CD4-positive, alpha-beta T cell treated with Interleukin-21 for 1 hour (primary cell): ENCODE data around the gene HCN2.
"Not testable (repeated sequence)": the region's sequence is repeated elsewhere in the genome, so short reads cannot be mapped to it uniquely, and the experiment has no call there.

Experiments used
- DNase-seq: peaks from one replicate; pipeline ENCODE4 v3.0.0-alpha.2; 2020

HCN2 gene

DNA sequence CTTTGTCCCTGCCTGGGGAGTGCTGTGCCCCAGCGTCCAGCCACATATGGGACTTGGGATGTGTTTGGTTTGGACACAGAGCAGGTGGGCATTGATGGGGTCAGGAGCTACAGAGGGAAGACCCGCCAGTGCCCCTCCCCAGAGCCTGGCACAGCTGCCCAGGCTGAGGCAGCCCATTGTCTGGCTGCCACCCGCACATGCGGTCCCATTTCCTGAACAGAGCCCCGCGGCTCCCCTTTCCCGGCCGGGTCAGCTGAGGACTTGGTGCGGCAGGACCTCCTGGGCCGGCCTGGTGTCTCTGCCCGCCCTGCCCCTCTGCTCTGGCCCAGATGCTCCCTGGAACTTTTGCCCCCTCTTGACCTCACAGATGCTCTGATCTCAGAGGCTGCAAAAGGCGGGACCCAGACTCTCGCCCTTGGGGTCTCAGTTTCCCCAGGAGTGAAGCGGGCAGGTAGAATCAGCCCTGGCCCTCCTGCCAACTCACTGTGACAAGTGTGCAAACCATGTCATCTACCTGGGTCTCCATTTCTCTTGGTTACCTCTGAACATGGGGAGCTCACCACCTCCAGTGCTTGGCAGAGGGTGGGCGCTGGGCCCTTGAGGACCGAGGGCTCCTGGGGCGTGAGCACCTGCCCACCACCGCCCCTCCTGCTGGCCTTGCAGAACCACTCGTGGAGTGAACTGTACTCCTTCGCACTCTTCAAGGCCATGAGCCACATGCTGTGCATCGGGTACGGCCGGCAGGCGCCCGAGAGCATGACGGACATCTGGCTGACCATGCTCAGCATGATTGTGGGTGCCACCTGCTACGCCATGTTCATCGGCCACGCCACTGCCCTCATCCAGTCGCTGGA is 17.8 kb downstream of the HCN2 start:
- DNase-seq = no peak

DNA sequence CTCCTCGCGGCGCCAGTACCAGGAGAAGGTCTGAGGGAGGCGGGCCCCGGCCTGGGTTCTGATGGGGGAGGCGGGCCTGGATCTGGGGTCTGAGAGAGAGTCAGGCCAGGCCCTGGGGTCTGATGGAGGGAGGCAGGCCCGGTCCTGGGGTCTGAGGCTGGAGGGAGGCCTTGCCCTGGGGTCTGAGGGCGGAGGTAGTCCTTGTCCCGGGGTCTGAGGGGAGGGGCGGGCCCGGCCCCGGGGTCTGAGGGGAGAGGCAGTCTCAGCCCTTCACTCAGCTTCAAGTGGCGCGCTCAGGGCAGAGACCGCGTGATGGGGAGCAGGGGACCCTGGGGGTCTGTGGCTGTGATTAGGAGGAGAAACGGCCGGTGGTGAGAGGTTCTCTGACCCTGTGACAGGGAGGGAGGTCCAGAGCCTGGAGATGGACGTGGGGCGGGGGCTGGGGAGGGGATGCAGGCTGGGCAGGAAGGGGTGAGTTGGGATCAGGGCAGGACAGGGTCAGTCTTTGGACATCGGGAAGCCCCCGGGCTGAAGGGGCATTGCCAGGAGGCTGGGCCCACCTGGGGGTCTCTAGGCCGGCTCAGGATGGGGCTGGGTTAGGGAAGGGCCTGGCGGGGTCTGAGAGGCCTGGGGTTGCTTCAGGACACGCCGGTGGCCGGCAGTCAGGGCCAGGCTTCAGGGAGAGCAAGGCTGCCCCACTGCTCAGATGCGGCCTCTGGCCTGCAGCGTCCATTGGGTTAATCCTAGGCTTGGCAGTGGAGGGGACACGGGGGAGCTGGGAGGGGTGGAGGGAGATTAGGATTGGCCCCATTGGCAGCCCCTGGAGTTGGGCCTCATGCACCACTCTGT is 18.7 kb downstream of the HCN2 start:
- no peak for DNase-seq

DNA sequence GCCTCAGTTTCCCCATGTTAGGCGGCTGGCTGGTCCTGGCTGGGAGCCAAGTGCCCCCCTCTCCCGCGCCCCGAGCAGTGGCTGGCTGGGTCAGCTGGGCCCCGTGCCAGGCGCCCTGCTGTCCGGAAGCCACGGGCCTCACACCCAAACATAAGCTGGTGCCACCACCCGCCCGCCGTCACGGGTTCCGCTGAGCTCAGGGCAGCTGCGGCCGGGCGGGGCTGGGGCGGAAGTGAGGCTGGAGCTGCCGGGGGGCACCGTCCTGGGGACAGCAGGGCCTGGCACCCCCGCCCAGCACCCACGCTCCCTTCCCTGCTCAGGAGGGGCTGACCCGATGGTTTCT is 19.3 kb downstream of the HCN2 start:
- DNase-seq = no peak

DNA sequence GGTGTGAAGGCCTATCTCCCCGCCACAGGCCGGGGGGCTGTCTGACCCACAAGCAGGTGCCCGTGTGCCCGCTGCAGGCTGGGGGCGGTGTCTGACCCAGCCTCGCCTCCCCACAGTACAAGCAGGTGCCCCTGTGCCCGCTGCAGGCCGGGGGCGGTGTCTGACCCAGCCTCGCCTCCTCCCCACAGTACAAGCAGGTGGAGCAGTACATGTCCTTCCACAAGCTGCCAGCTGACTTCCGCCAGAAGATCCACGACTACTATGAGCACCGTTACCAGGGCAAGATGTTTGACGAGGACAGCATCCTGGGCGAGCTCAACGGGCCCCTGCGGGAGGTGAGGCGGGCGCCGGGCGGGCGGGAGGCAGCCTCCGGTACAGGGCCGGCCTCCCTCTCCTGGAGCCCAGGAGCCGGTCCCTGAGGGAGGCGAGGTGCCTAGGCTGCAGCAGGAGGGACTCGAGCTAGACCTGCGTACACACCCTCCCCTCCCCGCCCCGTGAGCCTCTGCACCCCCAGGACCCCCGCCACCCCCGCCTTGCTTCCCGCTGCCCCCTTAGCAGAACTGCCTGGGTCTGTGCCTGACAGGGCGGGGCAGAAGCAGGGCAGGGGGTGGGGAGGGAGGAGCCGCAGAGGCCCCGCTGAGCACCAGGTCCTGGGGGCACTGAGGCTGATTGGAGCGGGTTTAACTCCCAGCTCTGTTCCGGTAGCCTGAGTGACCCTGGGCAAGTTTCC is 20.6 kb downstream of the HCN2 start:
- peak; percentile 61 for DNase-seq

DNA sequence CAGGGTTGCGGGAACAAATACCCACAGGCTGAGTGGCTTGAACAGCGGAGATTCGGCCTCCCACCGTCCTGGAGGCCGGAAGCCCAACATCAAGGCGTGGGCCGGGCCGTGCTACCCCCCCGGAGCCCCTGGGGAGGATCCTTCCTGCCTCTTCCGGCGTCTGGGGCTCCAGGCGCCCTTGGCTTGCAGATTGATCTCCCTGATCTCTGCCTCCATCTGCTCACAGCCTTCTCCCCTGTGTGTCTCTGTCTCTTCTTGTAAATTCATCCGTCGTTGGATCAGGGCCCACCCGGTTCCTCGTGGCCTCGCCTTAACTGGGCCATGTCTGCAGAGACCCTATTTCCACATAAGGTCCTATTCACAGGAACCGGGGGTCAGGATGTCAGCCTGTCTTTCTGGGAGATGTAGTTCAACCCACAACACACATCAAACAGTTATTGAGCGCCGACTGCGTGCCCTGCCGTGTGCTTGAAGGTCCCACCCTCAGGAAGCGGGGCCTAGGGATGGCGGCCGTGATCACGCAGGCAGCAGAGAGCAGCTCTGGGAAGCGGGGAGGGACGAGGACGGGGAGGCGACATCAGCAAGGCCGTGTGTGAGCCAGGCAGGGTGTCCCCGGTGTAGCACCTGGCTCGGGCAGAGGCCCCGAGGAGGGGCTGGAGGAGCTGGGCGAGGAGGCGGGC is 21.3 kb downstream of the HCN2 start:
- peak; percentile 75 for DNase-seq

DNA sequence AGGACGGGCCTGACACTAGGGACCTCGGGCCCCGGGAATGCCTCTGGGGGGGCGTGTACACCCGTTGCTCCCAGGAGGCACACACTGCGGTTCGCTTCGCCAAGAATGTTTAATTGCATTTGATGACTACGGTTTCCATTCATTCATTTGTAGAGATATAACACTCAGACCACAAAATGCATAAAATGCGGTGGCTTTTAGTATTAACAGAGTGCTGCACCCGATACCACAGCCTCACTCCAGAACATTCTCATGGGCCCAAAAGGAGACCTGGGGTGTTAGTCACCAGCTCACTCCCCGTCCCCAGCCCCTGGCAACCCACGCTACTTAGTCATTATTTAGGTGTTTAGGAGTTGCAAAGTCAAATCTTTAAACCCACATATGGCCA is 21.8 kb downstream of the HCN2 start:
- peak; percentile 56 for DNase-seq

DNA sequence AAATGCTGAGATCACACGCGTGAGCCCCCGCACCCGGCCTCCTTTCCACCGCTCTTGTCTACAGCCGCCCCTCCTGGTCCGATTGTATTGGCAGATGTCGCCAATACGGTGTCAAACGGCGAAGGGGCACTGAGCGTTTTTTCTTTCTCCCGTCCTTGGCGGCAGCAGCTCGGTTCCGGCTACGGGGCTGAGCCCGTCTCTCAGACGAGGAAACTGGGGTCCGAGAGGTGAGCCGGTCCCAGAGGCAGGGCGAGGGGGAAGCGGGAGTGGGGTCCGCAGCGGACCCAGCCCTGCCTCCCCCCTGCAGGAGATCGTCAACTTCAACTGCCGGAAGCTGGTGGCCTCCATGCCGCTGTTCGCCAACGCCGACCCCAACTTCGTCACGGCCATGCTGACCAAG is 23.3 kb downstream of the HCN2 start:
- no peak for DNase-seq

DNA sequence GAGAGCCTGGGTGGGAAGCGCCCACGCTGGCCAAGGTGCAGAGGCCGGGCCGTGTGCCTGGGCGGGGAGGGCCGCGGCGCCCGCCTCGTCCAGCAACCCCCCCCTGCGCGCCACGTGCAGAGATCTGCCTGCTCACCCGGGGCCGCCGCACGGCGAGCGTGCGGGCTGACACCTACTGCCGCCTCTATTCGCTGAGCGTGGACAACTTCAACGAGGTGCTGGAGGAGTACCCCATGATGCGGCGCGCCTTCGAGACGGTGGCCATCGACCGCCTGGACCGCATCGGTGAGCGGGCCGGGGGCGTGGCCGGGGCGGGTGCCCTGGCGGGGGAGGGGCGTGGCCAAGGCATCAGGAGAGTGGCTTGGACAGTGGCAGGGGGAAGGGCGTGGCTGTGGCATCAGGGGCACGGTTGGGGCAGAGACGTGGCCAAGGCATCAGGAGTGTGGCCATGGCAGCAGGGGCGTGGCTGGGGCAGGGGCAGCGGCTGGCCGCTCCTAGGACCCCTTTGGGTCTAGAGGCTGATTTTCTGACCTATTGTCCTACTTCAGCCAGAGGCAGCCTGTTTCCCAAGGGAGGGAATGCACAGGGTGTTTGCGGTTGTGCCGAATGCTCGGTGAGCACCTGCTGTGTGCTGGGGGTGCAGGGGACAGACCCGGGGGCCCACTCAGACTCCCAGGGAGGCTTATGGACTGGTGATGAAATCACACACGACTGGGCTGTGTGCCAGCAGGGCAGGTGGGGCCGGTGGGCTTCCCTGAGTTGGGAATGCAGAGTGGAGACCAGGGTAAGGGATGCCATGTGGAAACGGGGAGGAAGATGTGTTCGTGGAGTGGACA is 24.3 kb downstream of the HCN2 start:
- DNase-seq = no peak

DNA sequence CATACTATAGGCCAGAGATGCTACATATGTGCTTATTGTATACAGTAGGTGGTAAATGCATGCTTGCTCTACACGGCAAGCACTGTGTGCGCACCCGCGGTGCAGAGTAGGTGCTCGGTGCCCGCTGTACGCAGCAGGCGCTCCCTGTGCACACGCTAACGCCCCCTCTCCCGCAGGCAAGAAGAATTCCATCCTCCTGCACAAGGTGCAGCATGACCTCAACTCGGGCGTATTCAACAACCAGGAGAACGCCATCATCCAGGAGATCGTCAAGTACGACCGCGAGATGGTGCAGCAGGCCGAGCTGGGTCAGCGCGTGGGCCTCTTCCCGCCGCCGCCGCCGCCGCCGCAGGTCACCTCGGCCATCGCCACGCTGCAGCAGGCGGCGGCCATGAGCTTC is 25.9 kb downstream of the HCN2 start:
- no peak for DNase-seq

DNA sequence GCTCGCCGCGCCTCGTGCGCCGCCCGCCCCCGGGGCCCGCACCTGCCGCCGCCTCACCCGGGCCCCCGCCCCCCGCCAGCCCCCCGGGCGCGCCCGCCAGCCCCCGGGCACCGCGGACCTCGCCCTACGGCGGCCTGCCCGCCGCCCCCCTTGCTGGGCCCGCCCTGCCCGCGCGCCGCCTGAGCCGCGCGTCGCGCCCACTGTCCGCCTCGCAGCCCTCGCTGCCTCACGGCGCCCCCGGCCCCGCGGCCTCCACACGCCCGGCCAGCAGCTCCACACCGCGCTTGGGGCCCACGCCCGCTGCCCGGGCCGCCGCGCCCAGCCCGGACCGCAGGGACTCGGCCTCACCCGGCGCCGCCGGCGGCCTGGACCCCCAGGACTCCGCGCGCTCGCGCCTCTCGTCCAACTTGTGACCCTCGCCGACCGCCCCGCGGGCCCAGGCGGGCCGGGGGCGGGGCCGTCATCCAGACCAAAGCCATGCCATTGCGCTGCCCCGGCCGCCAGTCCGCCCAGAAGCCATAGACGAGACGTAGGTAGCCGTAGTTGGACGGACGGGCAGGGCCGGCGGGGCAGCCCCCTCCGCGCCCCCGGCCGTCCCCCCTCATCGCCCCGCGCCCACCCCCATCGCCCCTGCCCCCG is 26.5 kb downstream of the HCN2 start:
- no peak for DNase-seq

DNA sequence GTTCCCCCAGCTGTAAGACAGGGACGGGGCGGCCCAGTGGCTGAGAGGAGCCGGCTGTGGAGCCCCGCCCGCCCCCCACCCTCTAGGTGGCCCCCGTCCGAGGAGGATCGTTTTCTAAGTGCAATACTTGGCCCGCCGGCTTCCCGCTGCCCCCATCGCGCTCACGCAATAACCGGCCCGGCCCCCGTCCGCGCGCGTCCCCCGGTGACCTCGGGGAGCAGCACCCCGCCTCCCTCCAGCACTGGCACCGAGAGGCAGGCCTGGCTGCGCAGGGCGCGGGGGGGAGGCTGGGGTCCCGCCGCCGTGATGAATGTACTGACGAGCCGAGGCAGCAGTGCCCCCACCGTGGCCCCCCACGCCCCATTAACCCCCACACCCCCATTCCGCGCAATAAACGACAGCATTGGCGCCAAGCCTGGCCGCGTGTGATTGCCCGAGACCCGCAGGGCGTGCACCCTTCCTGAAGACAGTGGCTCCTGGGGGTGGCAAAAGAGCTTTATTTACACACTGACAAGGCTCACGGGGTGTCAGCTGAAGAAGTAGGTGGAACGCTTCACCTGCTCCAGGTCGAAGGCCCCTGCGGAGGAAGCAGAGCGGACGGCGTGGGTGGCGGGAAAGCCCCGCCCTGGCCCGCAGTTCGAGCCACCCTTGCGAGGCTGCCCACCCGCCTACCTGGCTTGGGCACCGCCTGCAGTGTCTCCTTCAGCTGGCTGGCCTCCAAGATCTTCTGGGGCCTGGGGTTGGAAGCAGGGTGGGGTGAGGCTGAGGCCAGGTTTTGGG is 27.3 kb downstream of the HCN2 start:
- DNase-seq = no peak

DNA sequence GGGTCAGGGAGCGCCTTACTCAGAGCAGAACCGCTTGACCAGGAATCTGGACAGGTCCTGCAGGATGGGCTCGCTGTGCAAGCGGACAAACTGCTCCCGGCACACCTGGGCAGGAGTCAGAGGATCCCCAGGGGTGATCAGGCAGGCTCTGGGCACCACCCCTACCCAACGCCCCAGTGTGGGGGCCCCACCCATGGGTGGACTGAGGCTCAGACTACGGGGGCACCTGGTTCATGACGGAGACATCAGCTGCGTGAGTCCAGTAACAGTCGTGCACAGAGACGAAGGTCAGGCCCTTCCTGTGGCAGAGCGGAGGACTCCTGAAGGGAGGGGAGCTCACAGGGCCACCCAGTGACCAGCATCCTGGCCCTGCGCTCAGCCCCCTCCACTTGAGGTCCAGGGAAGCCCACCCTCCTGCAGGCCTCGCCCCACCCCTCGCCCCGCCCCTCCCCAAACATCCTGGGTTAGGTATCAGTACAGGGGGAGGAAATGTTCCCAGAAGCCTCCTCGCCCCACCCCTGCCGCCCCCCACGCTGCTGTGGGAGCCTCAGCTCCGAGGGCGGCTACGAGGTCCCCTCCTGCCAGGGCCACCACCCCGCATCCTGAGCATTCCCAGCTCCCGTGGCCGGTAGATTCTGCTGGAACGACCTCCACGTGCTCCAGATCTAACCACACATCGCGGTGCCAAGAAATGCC is 28.0 kb downstream of the HCN2 start:
- DNase-seq = no peak

DNA sequence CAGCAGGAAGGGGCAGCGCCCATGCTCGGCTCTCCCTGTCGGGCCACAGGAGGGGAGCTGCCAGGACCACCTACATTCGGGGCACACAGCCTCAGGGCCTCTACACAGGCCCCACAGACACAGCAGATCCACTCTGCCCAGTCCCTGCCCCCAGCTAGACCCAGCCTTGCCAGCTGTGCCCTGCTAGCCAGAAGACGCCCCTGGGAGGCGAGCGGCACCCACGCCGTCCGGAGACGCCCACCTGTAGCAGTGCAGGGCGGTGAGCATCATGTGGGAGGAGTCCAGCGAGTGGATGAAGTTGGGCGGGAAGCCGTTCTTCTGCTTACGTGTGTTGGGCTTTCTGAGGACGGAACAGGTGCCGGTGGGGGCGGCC is 28.6 kb downstream of the HCN2 start:
- DNase-seq = no peak

DNA sequence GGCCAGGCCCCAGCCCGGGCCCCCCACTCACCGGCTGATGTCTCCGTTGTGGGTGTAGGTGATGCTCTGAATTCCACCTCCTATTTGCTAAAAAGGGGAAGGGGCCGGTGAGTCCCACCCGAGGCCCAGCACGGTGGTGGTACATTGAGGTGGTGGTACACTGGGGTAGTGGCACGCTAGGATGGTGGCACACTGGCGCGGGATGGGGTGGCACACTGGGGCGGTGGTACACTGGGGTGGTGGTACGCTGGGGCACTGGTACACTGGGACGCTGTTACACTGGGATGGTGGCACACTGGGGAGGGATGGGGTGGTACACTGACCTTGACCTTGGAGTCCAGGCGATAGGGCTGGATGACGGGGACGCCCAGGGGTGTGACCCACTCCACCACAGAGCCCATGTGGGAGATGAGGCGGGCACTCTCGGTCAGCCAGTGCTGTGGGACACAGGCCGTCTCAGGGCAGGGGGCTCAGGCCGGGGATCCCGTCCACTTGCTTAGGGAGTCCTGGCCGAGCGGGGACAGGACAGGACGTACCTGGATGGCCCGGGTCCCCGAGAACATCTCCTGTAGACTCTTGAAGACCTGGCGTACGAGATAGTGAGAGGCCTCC is 29.1 kb downstream of the HCN2 start:
- DNase-seq = no peak

DNA sequence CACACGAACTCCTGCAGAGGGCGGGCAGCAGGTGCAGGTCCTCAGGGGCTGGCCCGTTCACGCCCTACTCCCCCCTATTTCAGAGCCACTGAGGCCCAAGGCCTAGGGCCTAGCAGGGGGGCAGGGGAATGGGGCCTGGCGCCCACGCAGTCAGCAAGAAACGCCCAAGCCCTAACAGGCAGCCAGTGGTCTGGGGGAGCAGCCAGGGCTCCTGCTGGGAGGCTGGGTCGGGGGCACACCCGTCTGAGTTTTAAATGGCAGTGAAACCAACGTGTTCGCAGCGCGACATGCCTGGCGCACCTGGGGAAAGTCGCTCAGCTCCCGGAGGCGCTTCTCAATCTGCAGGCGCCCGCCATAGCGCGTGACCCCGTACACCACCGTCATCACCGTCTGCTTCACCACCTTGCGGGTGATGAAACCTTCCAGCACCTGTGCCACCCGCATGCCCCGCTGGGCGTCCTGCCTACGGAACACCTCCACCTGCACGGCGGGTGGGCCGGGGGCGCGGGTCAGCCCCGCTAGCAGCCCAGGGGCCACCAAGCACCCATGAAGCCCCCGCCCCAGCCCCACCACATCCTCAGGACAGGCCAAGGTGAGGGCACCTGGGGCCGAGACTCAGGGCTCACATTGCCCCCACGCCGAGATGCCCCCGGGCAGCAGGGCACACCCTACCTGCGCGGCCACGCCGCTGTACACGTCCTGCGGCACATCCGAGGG is 29.8 kb downstream of the HCN2 start:
- DNase-seq = no peak

DNA sequence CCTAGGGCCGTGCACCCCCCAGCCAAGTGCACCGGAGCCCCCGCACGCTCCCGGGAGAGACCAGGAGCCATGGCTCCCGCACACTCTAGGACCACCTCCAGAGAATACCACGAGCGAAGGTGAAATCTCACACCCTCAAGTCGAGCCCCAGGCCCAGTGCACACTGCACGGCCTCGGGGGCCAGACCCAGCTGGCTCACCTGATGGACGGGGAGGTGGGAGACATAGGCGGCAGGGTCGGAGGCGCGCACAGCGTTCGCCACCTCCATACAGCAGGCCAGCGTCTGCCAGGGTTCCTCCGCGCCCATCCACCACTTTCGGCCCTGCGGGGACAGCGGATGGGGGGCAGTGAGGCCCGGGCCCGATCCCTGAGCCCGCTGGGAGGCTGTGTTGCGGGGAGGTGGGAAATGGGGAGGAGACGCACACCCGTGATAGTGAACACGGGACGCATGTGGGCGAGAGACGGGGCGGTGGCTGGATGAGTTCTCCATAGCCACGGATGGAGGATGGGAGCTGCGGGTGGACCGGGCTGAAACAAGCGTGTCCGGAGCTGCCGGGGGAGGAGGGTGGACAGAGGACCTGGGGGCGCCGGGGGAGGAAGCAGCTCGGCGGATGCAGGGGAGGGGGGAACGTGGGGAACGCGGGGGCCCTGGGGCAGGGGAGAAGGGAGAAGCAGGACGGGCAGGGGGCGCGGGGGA is 30.6 kb downstream of the HCN2 start:
- DNase-seq = no peak

DNA sequence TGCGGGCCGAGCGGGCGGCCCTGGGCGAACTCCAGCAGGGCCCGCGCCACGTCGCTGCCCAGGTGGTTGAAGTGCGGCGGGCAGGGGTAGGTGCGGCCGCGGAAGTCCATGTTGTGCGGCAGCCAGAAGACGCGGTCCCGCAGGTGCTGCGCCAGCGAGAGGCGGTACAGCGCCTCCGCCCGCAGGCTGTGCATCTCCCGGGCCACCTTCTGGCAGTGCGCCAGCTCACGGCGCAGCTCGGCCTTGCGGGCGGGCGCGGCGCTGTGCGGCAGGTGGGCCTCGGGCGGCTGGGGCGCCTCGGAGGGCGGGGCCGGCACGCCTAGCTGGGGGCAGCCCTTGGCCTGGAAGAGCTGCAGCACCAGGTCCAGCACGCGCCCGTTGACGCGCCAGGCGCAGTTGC is 31.5 kb downstream of the HCN2 start:
- DNase-seq = not testable (repeated sequence)

DNA sequence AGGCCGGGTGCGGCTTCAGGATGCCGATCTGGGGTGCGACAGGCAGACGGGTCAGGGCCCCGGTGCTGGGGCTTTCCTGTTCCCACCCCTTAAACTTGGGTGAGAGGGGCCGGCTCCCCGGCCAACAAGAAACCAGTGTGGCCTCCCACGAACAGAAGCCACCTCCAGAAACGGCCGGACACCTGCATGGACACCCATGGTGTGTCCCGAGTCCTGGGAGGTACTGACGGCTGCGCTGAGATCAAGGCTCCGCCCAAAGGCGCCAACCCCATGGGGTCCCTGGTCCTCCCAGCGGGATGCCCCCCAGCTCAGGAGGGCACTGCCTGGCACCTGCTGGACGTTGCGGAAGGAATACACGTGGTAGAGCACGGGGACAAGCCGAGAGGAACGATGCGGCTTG is 32.1 kb downstream of the HCN2 start:
- DNase-seq = no peak
